ENCODE results near the gene BBS7.

Gene BBS7

GRCh38 chr4:121790976-121791375 is 79.3 kb downstream of the BBS7 start:
- H3K4me3 Mint-ChIP-seq = no peak overlapping the region
- H3K27ac Mint-ChIP-seq = no peak overlapping the region
- no peaks in the 10 kb centered on the region for H3K36me3 Mint-ChIP-seq
- no peaks in the 10 kb centered on the region for H3K9me3 Mint-ChIP-seq (ENCODE audit: low read depth)
- peaks cover 18% of the 10 kb centered on the region for H3K27me3 Mint-ChIP-seq
- peaks cover 3% of the 10 kb centered on the region for H3K4me1 Mint-ChIP-seq (ENCODE audit: low read depth)

DNA sequence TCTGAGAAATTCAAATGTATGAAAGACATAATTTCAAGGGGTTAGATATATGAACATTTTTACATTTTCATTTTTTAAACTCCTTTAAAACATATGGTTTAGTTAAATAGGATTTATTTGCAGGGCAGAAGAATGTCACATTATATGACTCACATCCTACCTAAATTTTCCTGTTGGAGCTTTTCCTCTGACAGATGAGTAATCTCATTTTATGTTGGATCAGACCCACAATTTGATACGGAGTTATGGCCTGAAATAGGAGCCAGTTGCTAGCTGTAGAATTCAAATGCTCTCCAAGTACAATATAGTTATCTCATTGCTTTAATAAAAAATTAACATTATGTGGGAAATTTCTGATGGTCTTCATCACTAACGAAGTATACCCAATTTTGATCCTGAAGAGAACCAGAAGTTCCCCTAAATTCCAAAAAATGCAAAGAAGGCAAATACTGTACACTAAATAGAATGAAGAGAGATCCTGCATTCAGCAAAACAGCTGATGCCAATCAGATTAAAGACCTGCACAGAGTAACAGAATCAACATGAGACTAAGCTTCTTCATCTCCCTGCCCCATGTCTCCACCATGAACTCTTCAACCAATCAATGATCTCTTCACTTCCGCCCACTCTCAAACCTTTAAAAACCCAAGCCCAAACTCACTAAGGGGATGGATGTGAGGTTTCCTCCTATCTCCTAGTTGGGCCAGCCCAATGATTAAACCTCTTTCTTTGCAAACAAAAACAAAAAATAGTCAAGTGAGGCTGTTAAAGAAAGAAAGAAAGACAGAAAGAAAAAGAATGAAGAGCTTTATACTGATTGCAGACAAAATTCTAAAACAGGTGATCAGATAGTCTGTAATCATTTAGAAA is 80.1 kb downstream of the BBS7 start:
- H3K9me3 Mint-ChIP-seq (ENCODE audit: low read depth) = no peaks in the 10 kb centered on the region
- no peak overlapping the region for H3K27ac Mint-ChIP-seq
- H3K36me3 Mint-ChIP-seq = no peaks in the 10 kb centered on the region
- no peaks in the 10 kb centered on the region for H3K4me1 Mint-ChIP-seq (ENCODE audit: low read depth)
- H3K27me3 Mint-ChIP-seq = peaks cover 18% of the 10 kb centered on the region
- no peak overlapping the region for H3K4me3 Mint-ChIP-seq

GRCh38 chr4:121789455-121789854 is 80.8 kb downstream of the BBS7 start:
- no peaks in the 10 kb centered on the region for H3K9me3 Mint-ChIP-seq (ENCODE audit: low read depth)
- H3K27ac Mint-ChIP-seq = no peak overlapping the region
- peaks cover 16% of the 10 kb centered on the region for H3K27me3 Mint-ChIP-seq
- no peaks in the 10 kb centered on the region for H3K4me1 Mint-ChIP-seq (ENCODE audit: low read depth)
- no peak overlapping the region for H3K4me3 Mint-ChIP-seq
- no peaks in the 10 kb centered on the region for H3K36me3 Mint-ChIP-seq

- H3K9me3 Mint-ChIP-seq (ENCODE audit: low read depth) = no peaks in the 10 kb centered on the region
- peaks cover 15% of the 10 kb centered on the region for H3K27me3 Mint-ChIP-seq
- H3K4me1 Mint-ChIP-seq (ENCODE audit: low read depth) = no peaks in the 10 kb centered on the region
- H3K4me3 Mint-ChIP-seq = no peak overlapping the region
- no peak overlapping the region for H3K27ac Mint-ChIP-seq
- no peaks in the 10 kb centered on the region for H3K36me3 Mint-ChIP-seq
Measured at GRCh38 chr4:121788896-121789295, 81.4 kb downstream of the BBS7 start.

- H3K9me3 Mint-ChIP-seq (ENCODE audit: low read depth) = no peaks in the 10 kb centered on the region
- peaks cover 21% of the 10 kb centered on the region for H3K27me3 Mint-ChIP-seq
Measured at GRCh38 chr4:121786221-121786620, 84.1 kb downstream of the BBS7 start.

GRCh38 chr4:121785479-121785878 is 84.8 kb downstream of the BBS7 start:
- Mint-ChIP-seq H3K4me1 (ENCODE audit: low read depth) (no peaks in the 10 kb centered on the region), H3K36me3 (no peaks in the 10 kb centered on the region), H3K27ac (no peak overlapping the region), H3K4me3 (no peak overlapping the region), H3K27me3 (peaks cover 25% of the 10 kb centered on the region), H3K9me3 (ENCODE audit: low read depth) (no peaks in the 10 kb centered on the region)

More at GRCh38 chr4:121786221-121786620, 84.1 kb downstream of the BBS7 start:
- Mint-ChIP-seq H3K27ac (no peak overlapping the region), H3K4me1 (ENCODE audit: low read depth) (no peaks in the 10 kb centered on the region), H3K36me3 (no peaks in the 10 kb centered on the region), H3K4me3 (no peak overlapping the region)

DNA sequence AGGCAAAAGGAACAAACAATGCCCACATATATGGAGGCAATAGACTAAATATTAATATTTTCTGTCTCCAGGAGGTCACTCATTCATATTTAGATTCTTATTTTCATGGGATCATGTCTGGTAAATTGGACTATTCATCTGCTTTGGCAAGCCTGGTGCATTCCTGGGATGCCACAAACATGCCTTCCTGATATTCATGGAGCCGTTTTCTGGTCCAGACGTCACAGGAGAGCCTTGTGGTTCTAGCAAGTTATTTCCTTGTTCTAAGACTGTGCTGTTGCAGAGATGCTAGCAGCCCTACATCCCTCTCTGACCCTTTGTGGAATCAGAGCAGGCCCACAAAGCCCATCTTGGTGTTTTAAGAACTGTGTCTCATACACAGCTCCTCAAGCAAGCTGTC is 85.3 kb downstream of the BBS7 start:
- H3K27ac Mint-ChIP-seq = no peak overlapping the region
- H3K4me3 Mint-ChIP-seq = no peak overlapping the region
- no peaks in the 10 kb centered on the region for H3K36me3 Mint-ChIP-seq
- no peaks in the 10 kb centered on the region for H3K9me3 Mint-ChIP-seq (ENCODE audit: low read depth)
- no peaks in the 10 kb centered on the region for H3K4me1 Mint-ChIP-seq (ENCODE audit: low read depth)
- H3K27me3 Mint-ChIP-seq = peaks cover 28% of the 10 kb centered on the region

- H3K4me3 Mint-ChIP-seq = no peak overlapping the region
- peaks cover 28% of the 10 kb centered on the region for H3K27me3 Mint-ChIP-seq
Measured at GRCh38 chr4:121784401-121784800, 85.9 kb downstream of the BBS7 start.

GRCh38 chr4:121783210-121783609 is 87.1 kb downstream of the BBS7 start:
- H3K9me3 Mint-ChIP-seq (ENCODE audit: low read depth) = no peaks in the 10 kb centered on the region
- H3K4me3 Mint-ChIP-seq = no peak overlapping the region
- H3K36me3 Mint-ChIP-seq = no peaks in the 10 kb centered on the region
- H3K27ac Mint-ChIP-seq = no peak overlapping the region
- H3K27me3 Mint-ChIP-seq = peaks cover 22% of the 10 kb centered on the region
- H3K4me1 Mint-ChIP-seq (ENCODE audit: low read depth) = no peaks in the 10 kb centered on the region

More at GRCh38 chr4:121784401-121784800, 85.9 kb downstream of the BBS7 start:
- Mint-ChIP-seq H3K27ac (no peak overlapping the region), H3K9me3 (ENCODE audit: low read depth) (no peaks in the 10 kb centered on the region), H3K4me1 (ENCODE audit: low read depth) (no peaks in the 10 kb centered on the region), H3K36me3 (no peaks in the 10 kb centered on the region)

DNA sequence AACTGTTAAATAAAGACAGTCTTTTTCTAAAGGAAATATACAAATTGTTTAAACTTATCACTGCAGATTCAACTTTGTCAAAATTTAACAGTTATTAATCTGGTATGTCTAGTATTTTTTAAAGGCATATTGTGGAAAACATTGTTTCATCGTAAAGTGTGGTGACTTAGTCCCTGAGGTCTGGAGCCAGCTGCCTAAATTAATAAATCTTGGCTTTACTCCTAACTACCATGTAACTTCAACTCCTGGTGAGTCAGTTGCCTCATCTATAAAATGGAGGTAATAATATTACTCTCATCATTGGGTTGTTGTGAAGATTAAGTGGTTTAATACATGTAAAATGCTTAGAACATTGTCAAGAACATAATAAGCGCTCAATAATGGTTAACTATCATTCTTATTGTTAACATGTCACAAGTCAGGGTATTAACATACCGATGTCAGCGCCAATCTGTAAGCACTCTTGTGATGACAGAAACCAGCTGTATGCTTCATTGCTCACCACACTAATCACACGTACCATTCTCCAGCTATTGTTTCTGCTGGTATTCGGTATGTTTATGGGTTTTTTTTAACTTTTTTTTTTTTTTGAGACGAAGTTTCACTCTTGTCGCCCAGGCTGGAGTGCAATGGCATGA is 91.2 kb downstream of the BBS7 start:
- Mint-ChIP-seq H3K4me1 (ENCODE audit: low read depth) (no peaks in the 10 kb centered on the region), H3K27me3 (peaks cover 13% of the 10 kb centered on the region), H3K4me3 (no peak overlapping the region), H3K9me3 (ENCODE audit: low read depth) (no peaks in the 10 kb centered on the region), H3K36me3 (no peaks in the 10 kb centered on the region), H3K27ac (no peak overlapping the region)

- Mint-ChIP-seq H3K9me3 (ENCODE audit: low read depth) (no peaks in the 10 kb centered on the region), H3K4me3 (no peak overlapping the region), H3K27me3 (peaks cover 11% of the 10 kb centered on the region), H3K4me1 (ENCODE audit: low read depth) (no peaks in the 10 kb centered on the region), H3K27ac (no peak overlapping the region), H3K36me3 (no peaks in the 10 kb centered on the region)
Measured at GRCh38 chr4:121777625-121778024, 92.6 kb downstream of the BBS7 start.

- Mint-ChIP-seq H3K27ac (no peak overlapping the region), H3K36me3 (no peaks in the 10 kb centered on the region), H3K4me1 (ENCODE audit: low read depth) (no peaks in the 10 kb centered on the region), H3K27me3 (peaks cover 11% of the 10 kb centered on the region), H3K4me3 (no peak overlapping the region), H3K9me3 (ENCODE audit: low read depth) (no peaks in the 10 kb centered on the region)
Measured at GRCh38 chr4:121776610-121777401, 93.5 kb downstream of the BBS7 start.
